Stimulated activated CD8-positive, alpha-beta memory T cell treated with anti-CD3 and anti-CD28 coated beads, Interleukin-15, amount 100 ng/mL, for 4 hours (primary cell): ENCODE results near the gene CPTP.

ENCODE experiments used
- DNase-seq, 2 donors: peaks; one replicate each; pipeline ENCODE4 v3.0.0-alpha.2; 2020; ENCODE audit warnings: low read depth in 2 of 2

The CPTP gene

DNA sequence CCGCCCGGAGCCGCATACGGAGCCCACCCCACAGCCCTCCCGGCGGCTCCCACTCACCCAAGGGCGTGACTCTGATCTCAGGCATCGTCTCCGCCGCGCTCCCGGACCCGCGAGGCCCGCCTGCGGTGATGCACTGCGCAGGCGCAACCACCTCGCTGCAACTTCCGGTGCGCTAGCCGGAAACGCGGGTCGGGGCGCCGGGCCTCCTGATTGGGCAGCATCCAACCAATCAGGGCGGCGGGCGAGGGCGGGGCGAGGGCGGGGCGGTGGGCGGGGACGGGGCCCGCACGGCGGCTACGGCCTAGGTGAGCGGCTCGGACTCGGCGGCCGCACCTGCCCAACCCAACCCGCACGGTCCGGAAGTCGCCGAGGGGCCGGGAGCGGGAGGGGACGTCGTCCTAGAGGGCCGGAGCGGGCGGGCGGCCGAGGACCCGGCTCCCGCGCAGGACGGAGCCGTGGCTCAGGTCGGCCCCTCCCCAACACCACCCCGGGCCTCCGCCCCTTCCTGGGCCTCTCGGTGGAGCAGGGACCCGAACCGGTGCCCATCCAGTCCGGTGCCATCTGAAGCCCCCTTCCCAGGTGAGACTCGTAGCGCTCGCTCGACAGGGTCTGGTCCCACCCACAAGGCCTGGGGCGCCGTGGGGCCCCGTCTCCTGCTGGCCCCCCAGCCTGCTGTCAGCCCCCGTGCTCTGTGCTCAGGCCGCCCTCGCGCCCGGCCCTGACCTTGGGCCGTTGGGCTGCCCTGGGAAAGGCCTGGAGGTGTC, at the start of gene CPTP, which contains the start of gene INTS11:
TSS of gene CPTP (plus strand) at position 279 of the 764 bp plus-strand sequence. CDS start 2,109 bp downstream, outside the sequence.
TSS of gene INTS11 (minus strand) at position 137 of the 764 bp plus-strand sequence. CDS start at position 85, 52 bp downstream.
- DNase-seq = peak; percentile 91 to 93

DNA sequence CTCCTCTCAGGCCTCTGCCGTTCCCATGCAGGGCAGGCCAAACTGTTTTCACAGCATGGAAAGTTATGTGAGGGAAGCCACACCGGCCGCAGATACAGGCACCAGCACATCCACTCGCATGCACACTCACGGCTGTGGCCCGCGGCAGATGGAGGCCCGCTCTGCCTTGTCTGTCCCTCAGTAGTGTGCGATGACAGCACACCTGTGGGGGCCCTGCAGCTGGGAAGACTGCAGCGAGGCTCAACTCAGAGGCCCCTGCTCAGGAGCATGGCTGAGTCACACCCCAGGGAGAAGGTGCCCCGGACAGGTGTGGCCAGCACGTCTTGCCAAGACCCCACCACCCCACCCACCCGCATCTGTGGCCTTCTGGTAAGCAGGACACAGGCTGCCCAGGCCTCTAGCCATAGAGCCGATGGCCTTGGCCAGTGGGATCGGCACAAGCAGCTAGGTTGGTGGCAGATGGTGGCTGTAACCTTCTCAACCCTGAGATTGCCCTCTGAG, 49.6 kb upstream of the CPTP start:
- no peak for DNase-seq

- no peak for DNase-seq
These were observed 48.8 kb upstream of the CPTP start for GRCh38 chr1:1275836-1276235.

- DNase-seq = no peak
These were observed 46.0 kb upstream of the CPTP start for GRCh38 chr1:1278620-1279019.

GRCh38 chr1:1279028-1279427, 45.6 kb upstream of the CPTP start:
- DNase-seq = no peak

DNA sequence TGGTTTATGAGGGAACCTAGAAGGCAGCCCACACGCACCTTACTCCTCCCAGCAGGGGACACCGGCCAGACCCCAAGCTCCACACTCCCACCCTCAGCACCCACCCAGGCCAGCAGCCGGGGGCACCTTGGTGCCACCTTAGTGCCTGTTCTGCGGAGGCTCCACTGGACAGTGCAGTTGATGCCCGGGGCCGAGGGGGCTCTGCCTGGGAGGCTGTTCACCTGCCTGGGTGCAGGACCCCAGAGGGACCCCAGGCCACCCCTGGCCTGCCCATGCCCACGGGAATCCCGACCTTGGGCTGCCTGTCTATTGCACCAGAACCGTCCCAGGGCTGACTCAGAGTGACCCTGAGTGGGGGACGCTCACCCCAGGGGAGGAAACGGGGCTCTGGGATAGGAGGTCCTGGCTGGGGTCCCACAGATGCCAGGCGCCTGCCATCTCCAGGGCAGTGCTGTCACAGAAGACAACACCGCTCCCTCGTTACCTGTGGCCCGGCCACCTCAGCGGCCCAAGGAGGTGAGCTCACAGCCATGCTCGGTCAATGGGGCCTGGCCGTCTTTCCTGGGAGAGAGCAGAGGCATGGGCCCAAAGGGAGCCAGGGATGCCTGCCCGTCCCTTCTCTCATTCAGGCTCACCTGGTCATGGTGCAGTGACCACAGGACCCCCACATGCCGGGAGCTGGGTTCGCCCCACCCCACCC, 43.7 kb upstream of the CPTP start:
- DNase-seq = no peak

GRCh38 chr1:1281533-1282321, 42.9 kb upstream of the CPTP start:
- no peak for DNase-seq

DNA sequence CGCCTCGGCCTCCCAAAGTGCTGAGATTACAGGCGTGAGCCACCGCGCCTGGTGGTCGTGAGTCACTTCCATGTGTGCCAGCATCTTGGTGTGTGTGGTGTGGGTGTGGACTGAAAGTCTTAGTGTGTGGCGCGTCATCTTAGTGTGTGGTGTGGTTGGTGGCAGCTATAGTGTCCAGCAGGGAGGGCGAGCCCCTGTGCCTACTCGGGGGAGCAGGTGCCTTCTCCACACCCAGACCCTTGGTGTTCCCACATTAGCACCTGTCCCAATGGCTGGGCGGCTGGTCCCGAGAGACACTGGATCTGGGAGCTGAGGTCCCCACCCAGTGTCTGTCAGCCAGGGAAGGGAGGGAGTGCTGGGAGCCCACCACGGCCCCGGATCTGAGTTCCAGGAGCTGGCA, 41.6 kb upstream of the CPTP start:
- DNase-seq = no peak

DNA sequence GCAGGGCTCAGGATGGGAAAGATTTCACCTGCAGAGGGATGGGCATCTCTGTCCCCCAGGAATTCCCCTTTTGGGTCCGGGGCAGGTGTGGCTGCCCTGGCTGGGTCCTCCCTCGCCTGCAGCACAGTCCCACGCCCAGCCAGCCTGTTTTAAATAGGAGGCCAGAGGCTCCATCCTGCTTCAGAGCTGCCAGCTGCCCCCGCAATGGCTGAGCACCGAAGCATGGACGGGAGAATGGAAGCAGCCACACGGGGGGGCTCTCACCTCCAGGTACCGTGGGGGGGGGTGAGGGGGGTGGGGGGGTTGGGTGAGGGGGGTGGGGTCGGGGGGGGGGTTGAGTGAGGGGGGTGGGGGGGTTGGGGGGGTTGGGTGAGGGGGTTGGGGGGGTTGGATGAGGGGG, 40.8 kb upstream of the CPTP start:
- no peak for DNase-seq

- DNase-seq = no peak
These were observed 40.1 kb upstream of the CPTP start for GRCh38 chr1:1284221-1285101.

GRCh38 chr1:1285102-1285571, 39.5 kb upstream of the CPTP start:
- DNase-seq = no peak

DNA sequence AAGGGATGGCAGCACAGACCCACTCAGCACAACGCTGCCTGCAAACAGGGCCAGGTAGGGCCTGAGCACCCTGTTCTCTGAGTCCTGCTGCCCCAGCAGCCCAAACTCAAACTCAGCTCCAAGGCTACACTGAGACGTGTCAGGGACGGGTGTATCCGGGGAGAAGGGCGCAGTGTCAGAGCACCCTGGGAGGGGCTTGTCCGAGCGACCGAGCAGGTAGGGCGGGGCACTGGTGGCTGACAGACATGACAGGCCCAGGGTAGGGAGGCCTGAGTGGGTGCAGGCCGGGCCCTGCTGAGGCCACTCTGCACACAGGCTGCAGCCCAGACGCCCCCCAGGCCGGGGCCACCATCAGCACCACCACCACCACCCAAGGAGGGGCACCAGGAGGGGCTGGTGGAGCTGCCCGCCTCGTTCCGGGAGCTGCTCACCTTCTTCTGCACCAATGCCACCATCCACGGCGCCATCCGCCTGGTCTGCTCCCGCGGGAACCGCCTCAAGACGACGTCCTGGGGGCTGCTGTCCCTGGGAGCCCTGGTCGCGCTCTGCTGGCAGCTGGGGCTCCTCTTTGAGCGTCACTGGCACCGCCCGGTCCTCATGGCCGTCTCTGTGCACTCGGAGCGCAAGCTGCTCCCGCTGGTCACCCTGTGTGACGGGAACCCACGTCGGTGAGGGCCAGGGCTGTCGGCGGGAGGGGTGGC, 38.8 kb upstream of the CPTP start:
- DNase-seq = no peak

- DNase-seq = no peak
These were observed 38.0 kb upstream of the CPTP start for GRCh38 chr1:1286313-1287261.

DNA sequence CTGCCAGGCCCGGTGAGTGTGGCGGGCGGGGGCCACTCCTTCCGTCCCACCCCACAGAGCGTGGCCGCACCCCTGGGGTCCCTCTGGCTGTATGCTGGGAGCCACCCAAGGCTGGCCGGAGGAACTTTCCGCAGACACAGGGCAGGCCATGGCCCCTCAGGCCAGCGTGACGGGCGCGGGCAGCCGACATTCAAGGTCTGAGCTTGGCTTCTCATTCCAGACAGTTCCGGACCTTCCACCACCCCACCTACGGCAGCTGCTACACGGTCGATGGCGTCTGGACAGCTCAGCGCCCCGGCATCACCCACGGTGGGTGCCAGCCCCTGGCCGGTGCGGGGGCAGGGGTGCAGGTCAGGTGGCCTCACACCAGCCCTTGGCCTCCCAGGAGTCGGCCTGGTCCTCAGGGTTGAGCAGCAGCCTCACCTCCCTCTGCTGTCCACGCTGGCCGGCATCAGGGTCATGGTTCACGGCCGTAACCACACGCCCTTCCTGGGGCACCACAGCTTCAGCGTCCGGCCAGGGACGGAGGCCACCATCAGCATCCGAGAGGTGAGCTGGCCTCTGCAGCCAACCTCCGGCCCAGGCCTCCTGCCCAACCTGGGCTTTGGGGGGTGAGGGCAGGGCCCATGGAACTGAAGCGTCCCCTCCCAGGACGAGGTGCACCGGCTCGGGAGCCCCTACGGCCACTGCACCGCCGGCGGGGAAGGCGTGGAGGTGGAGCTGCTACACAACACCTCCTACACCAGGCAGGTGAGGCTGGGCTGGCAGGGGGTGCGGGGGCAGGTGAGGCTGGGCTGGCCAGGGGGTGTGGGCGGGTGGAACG, 37.1 kb upstream of the CPTP start:
- no peak for DNase-seq

GRCh38 chr1:1290238-1290731, 34.3 kb upstream of the CPTP start:
- no peak for DNase-seq

GRCh38 chr1:1291023-1291528, 33.5 kb upstream of the CPTP start:
- no peak for DNase-seq

- peak in 1 of 2 donors; percentile 34 for DNase-seq
These were observed 32.8 kb upstream of the CPTP start for GRCh38 chr1:1291548-1292441.
